Astrocyte (in vitro differentiated cells and primary cell): Measurements from ENCODE around the gene PARD6A. TPM values are rescaled to one million over a fixed set of nuclear protein-coding genes. Genes with fewer than 3 reads are reported as not detected.

Experiments
- DNase-seq: peaks from one replicate; pipeline ENCODE4 v3.0.0-alpha.2; 2010; ENCODE audit warnings: low read depth
- FAIRE-seq: peaks from 2 replicates; lab custom pipeline; 2011; peaks lifted over from hg19 to GRCh38; lab: Jason Lieb, UNC
- H2AFZ ChIP-seq: 2 replicates; pipeline ENCODE4 v1.6.0; 2012; ENCODE audit warnings: low read depth, low read length, inconsistent platforms
- H3K27ac ChIP-seq: 2 replicates; pipeline ENCODE4 v1.5.1; 2011; ENCODE audit warnings: low read depth, low read length, inconsistent platforms
- H3K27me3 ChIP-seq: 2 replicates; pipeline ENCODE4 v1.6.0; 2011; ENCODE audit warnings: low read length, inconsistent platforms; ENCODE audit not compliant: insufficient read depth
- H3K36me3 ChIP-seq: 2 replicates; pipeline ENCODE4 v1.5.1; 2011; ENCODE audit warnings: low read length, inconsistent platforms; ENCODE audit not compliant: insufficient read depth
- H3K4me1 ChIP-seq: 2 replicates; pipeline ENCODE4 v1.5.1; 2011; ENCODE audit warnings: low read length, inconsistent platforms; ENCODE audit not compliant: insufficient read depth
- H3K4me2 ChIP-seq: 2 replicates; pipeline ENCODE4 v1.6.0; 2012; ENCODE audit warnings: low read length, inconsistent platforms
- H3K4me3 ChIP-seq: 2 replicates; pipeline ENCODE4 v1.5.1; 2011; ENCODE audit warnings: low read depth, mild to moderate bottlenecking, low read length, inconsistent platforms; ENCODE audit not compliant: insufficient read depth
- H3K79me2 ChIP-seq: 2 replicates; pipeline ENCODE4 v1.6.0; 2012; ENCODE audit warnings: mild to moderate bottlenecking, low read length, inconsistent platforms; ENCODE audit not compliant: insufficient read depth
- H3K9ac ChIP-seq: 2 replicates; pipeline ENCODE4 v1.6.0; 2012; ENCODE audit warnings: mild to moderate bottlenecking, low read length, inconsistent platforms
- H3K9me3 ChIP-seq: 2 replicates; pipeline ENCODE4 v1.5.1; 2012; ENCODE audit warnings: low read depth, mild to moderate bottlenecking, low read length, inconsistent platforms; ENCODE audit not compliant: insufficient read depth
- H4K20me1 ChIP-seq: 2 replicates; pipeline ENCODE4 v1.6.0; 2012; ENCODE audit warnings: low read length, inconsistent platforms; ENCODE audit not compliant: insufficient read depth
- H3K27ac Mint-ChIP-seq: one replicate; pipeline ENCODE4 v1.8.0; 2021; ENCODE audit warnings: mild to moderate bottlenecking, mixed read lengths; ENCODE audit not compliant: unreplicated experiment
- H3K27me3 Mint-ChIP-seq: one replicate; pipeline ENCODE4 v1.8.0; 2021; ENCODE audit warnings: low read depth, mixed read lengths; ENCODE audit not compliant: unreplicated experiment
- H3K36me3 Mint-ChIP-seq: one replicate; pipeline ENCODE4 v1.8.0; 2021; ENCODE audit warnings: low read depth, mixed read lengths; ENCODE audit not compliant: unreplicated experiment
- H3K4me1 Mint-ChIP-seq: one replicate; pipeline ENCODE4 v1.8.0; 2021; ENCODE audit warnings: low read depth, mixed read lengths; ENCODE audit not compliant: unreplicated experiment
- H3K4me3 Mint-ChIP-seq: one replicate; pipeline ENCODE4 v1.8.0; 2021; ENCODE audit warnings: mild to moderate bottlenecking, moderate library complexity, mixed read lengths; ENCODE audit not compliant: unreplicated experiment
- H3K9me3 Mint-ChIP-seq: one replicate; pipeline ENCODE4 v1.8.0; 2021; ENCODE audit warnings: mild to moderate bottlenecking, mixed read lengths; ENCODE audit not compliant: unreplicated experiment
- EZH2 ChIP-seq: IDR thresholded peaks from 2 replicates; pipeline ENCODE4 v1.6.1; 2012; ENCODE audit warnings: mild to moderate bottlenecking, low read length, inconsistent platforms; ENCODE audit not compliant: insufficient read depth
- total RNA-seq: library from RNA; stranded (reverse); gene quantifications from 2 replicates; pipeline ENCODE4 v1.2.1, GENCODE V29; 2021
- TF ChIP-seq, protein P1 (sequence below): IDR thresholded peaks from 2 replicates; pipeline ENCODE4 v1.5.1; 2011; ENCODE audit warnings: low read depth, mild to moderate bottlenecking, inconsistent platforms, low read length, moderate library complexity; ENCODE audit not compliant: insufficient read depth

PARD6A gene
- total RNA-seq, 1 donor from 2014 or later = 1.4 TPM

DNA sequence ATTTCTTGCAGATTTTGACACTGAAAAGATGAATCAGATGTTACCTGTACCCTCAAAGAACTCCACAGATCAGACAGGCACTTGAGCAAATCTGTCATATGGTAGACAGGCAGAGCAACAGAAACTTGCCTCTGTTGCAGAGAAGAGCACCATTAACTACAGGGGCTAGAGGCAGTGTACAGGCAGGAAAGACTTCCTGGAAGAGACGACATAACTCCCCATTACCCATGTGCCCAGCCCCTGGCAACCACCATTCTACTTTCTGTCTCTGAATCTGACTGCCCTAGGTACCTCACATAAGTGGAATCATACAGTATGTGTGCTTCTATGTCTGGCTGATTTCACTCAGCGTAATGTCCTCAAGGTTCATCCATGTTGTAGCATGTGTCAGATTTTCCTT is 42.9 kb downstream of the PARD6A start:
- FAIRE-seq (no peak), DNase-seq (no peak)
- peaks cover 56% of the 10 kb centered on the region for H4K20me1 ChIP-seq
- H3K27ac ChIP-seq = no peak overlapping the region
- peaks cover 56% of the 10 kb centered on the region for H3K79me2 ChIP-seq
- H2AFZ ChIP-seq = no peak overlapping the region
- TF ChIP-seq, protein P1, sequence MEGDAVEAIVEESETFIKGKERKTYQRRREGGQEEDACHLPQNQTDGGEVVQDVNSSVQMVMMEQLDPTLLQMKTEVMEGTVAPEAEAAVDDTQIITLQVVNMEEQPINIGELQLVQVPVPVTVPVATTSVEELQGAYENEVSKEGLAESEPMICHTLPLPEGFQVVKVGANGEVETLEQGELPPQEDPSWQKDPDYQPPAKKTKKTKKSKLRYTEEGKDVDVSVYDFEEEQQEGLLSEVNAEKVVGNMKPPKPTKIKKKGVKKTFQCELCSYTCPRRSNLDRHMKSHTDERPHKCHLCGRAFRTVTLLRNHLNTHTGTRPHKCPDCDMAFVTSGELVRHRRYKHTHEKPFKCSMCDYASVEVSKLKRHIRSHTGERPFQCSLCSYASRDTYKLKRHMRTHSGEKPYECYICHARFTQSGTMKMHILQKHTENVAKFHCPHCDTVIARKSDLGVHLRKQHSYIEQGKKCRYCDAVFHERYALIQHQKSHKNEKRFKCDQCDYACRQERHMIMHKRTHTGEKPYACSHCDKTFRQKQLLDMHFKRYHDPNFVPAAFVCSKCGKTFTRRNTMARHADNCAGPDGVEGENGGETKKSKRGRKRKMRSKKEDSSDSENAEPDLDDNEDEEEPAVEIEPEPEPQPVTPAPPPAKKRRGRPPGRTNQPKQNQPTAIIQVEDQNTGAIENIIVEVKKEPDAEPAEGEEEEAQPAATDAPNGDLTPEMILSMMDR = no peak
- TF ChIP-seq EZH2 = no peak
- no peaks in the 10 kb centered on the region for H3K4me1 ChIP-seq
- H3K36me3 ChIP-seq = no peaks in the 10 kb centered on the region
- H3K4me3 Mint-ChIP-seq = no peak overlapping the region
- no peaks in the 10 kb centered on the region for H3K27me3 Mint-ChIP-seq
- no peak overlapping the region for H3K9ac ChIP-seq
- H3K4me1 Mint-ChIP-seq = no peaks in the 10 kb centered on the region
- no peak overlapping the region for H3K4me3 ChIP-seq
- H3K27me3 ChIP-seq = no peaks in the 10 kb centered on the region
- H3K9me3 Mint-ChIP-seq = no peaks in the 10 kb centered on the region
- H3K27ac Mint-ChIP-seq = no peak overlapping the region
- no peak overlapping the region for H3K4me2 ChIP-seq
- H3K9me3 ChIP-seq = no peaks in the 10 kb centered on the region
- H3K36me3 Mint-ChIP-seq = peaks cover 1% of the 10 kb centered on the region

DNA sequence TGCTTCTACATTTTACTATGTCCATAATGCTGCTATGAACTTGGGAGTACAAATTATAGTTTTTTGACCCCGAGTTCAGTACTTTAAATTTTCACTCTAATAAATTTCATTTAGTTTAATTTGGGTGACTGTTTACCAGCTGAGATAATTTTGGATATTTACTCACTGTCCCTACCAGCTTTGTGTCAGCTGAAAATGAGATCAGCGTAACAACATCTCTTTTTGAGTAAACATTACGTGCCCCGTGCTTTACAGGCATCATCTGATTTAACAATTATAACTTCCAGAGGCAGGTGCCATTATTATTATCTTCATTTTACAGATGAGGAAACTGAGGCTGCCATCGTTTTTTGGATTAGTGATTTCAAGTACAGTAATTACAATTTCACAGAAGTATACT is 43.4 kb downstream of the PARD6A start:
- Histone ChIP-seq H3K4me1 (no peaks in the 10 kb centered on the region), H3K4me2 (no peak overlapping the region), H3K9me3 (no peaks in the 10 kb centered on the region), H3K4me3 (no peak overlapping the region), H3K36me3 (no peaks in the 10 kb centered on the region), H2AFZ (no peak overlapping the region), H3K27ac (no peak overlapping the region), H4K20me1 (peaks cover 60% of the 10 kb centered on the region), H3K9ac (no peak overlapping the region), H3K79me2 (peaks cover 59% of the 10 kb centered on the region), H3K27me3 (no peaks in the 10 kb centered on the region)
- no peak overlapping the region for H3K4me3 Mint-ChIP-seq
- H3K9me3 Mint-ChIP-seq = no peaks in the 10 kb centered on the region
- H3K36me3 Mint-ChIP-seq = no peaks in the 10 kb centered on the region
- FAIRE-seq = no peak
- H3K27me3 Mint-ChIP-seq = no peaks in the 10 kb centered on the region
- TF ChIP-seq, protein P1 = no peak
- TF ChIP-seq EZH2 = no peak
- DNase-seq = no peak
- H3K27ac Mint-ChIP-seq = no peak overlapping the region
- no peaks in the 10 kb centered on the region for H3K4me1 Mint-ChIP-seq

DNA sequence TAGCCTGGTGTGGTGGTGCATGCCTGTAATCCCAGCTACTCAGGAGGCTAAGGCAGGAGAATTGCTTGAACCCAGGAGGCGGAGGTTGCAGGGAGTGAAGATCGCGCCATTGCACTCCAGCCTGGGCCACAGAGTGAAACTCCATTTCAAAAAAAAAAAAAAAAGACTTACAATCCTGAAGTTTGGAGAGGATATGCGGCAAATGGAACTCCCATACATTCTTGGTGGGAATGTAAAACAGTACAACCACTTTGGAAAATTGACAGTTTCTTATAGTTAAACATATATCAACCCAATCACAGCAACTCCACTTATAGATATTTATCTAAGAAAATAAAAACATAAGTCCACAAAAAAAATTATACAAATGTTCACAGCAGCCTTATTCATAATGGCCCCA is 46.5 kb downstream of the PARD6A start:
- H3K9me3 ChIP-seq = no peaks in the 10 kb centered on the region
- DNase-seq (no peak), FAIRE-seq (no peak)
- Mint-ChIP-seq H3K27ac (no peak overlapping the region), H3K9me3 (no peaks in the 10 kb centered on the region), H3K4me3 (no peak overlapping the region), H3K27me3 (no peaks in the 10 kb centered on the region), H3K4me1 (no peaks in the 10 kb centered on the region), H3K36me3 (peaks cover 4% of the 10 kb centered on the region)
- no peak overlapping the region for H3K4me3 ChIP-seq
- peaks cover 65% of the 10 kb centered on the region for H3K79me2 ChIP-seq
- no peak overlapping the region for H2AFZ ChIP-seq
- H3K9ac ChIP-seq = no peak overlapping the region
- H3K4me1 ChIP-seq = no peaks in the 10 kb centered on the region
- H4K20me1 ChIP-seq = peaks cover 68% of the 10 kb centered on the region
- no peak overlapping the region for H3K4me2 ChIP-seq
- H3K27ac ChIP-seq = no peak overlapping the region
- no peaks in the 10 kb centered on the region for H3K36me3 ChIP-seq
- H3K27me3 ChIP-seq = no peaks in the 10 kb centered on the region
- TF ChIP-seq EZH2 = no peak
- TF ChIP-seq, protein P1 = no peak
